ENCODE data around the gene MYH11.
"Not testable (repeated sequence)": the region's sequence is repeated elsewhere in the genome, so short reads cannot be mapped to it uniquely, and the experiment has no call there.

The MYH11 gene

DNA sequence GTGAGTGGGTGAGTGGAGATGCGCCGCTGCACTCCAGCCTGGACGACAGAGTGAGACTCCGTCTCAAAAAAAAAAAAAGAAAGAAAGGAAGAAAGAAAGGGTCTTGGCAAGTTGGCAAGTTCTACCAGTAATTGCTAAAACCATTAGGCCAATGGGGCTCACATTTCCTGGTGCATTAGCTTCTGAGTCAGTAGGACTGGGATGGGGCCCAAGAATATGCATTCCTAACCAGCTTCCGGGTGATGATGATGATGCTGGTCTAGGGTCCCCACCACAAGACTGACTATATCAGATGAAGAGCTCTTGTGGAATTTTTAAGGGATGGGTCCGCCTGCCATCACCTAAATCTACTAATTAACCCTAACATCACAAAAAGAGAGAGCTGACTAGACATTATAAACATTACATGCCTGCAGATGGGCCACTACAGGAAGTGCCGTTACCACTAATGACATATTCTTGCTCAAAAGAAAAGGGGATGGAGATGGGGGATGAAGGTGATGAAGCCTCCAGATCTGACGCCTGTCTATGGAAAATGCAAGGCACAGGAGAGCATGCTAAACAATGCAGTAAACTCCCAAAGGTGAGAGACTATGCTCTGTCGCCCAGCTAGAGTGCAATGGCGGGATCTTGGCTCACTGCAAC lies 13.1 kb downstream of the MYH11 start:
- no peak for ATAC-seq (ENCODE audit: low read depth)
- DNase-seq (ENCODE audit: low spot score in 2 of 2) = no peak
- no peaks in the 10 kb centered on the region for H3K4me1 Mint-ChIP-seq
- no peak overlapping the region for H3K4me3 Mint-ChIP-seq
- H3K27me3 Mint-ChIP-seq = peaks cover 3% of the 10 kb centered on the region
- H3K36me3 Mint-ChIP-seq = no peaks in the 10 kb centered on the region
- H3K27ac Mint-ChIP-seq = no peak overlapping the region
- H3K9me3 Mint-ChIP-seq = no peaks in the 10 kb centered on the region

DNA sequence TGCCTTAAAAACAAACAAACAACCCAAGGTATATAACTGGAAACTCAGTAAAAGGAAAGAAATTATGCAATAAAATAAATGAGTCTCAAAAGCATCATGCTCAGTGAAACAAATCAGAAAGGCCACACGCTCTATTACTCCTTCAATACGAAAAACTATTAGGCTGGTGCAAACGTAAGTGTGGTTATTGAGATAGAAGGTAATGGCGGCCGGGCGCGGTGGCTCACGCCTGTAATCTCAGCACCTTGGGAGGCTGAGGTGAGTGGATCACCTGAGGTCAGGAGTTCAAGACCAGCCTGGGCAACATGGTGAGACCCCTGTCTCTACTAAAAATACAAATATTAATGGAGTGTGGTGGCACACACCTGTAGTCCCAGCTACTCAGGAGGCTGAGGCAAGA lies 17.6 kb downstream of the MYH11 start:
- ATAC-seq (ENCODE audit: low read depth); H3K4me1 Mint-ChIP-seq; H3K4me3 Mint-ChIP-seq; H3K36me3 Mint-ChIP-seq; DNase-seq (ENCODE audit: low spot score in 2 of 2); H3K27me3 Mint-ChIP-seq; H3K9me3 Mint-ChIP-seq; H3K27ac Mint-ChIP-seq: not testable (repeated sequence)

DNA sequence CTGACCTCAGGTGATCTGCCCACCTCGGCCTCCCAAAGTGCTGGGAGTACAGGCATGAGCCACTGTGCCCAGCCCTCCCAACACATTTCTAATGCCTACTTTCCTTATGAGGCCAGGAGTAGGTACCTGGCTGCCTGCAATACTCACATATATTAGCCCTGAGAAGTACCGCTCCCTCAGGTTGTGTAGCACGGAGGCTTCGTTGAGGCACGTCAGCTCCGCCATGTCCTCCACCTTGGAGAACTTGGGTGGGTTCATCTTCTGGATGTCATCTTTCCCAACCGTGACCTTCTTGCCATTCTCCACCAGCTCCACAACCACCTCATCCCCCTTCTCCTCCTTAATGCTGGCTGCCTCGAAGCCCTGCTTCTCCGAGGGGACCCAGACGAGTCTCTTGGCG lies 19.1 kb downstream of the MYH11 start:
- DNase-seq (ENCODE audit: low spot score in 2 of 2) (no peak), ATAC-seq (ENCODE audit: low read depth) (no peak)
- Mint-ChIP-seq H3K4me3 (no peak overlapping the region), H3K27me3 (peaks cover 3% of the 10 kb centered on the region), H3K27ac (no peak overlapping the region), H3K4me1 (no peaks in the 10 kb centered on the region), H3K36me3 (no peaks in the 10 kb centered on the region), H3K9me3 (no peaks in the 10 kb centered on the region)

DNA sequence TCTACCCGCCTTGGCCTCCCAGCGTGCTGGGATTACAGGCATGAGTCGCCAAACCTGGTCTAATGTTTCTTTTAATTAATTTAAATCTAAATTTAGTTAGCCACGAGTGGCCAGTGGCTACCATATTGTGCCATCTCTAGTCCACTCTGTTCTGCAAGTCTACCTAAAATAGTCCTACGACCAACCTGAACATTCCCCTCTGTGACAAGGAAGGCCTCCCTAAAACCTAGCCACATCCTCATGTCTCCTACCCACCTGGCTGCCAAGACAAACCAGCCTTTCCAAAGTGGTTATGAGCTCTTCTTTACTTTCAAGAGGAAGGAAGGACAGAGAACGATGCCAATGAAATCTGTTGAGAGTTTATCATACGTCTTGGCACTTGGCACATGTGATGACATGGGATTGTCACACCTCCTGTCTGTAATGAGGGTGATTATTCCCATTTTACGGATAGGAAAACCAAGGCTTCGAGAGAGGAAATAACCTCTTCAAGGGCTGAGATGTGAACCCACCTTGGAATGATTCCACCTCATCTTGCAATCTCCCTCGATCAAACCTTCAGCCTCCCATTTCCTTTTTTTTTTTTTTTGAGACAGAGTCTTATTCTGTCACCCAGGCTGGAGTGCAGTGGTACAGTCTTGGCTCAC lies 19.7 kb downstream of the MYH11 start:
- ATAC-seq (ENCODE audit: low read depth) (no peak), DNase-seq (ENCODE audit: low spot score in 2 of 2) (no peak)
- no peaks in the 10 kb centered on the region for H3K9me3 Mint-ChIP-seq
- no peak overlapping the region for H3K4me3 Mint-ChIP-seq
- H3K4me1 Mint-ChIP-seq = no peaks in the 10 kb centered on the region
- no peaks in the 10 kb centered on the region for H3K36me3 Mint-ChIP-seq
- peaks cover 3% of the 10 kb centered on the region for H3K27me3 Mint-ChIP-seq
- H3K27ac Mint-ChIP-seq = no peak overlapping the region

DNA sequence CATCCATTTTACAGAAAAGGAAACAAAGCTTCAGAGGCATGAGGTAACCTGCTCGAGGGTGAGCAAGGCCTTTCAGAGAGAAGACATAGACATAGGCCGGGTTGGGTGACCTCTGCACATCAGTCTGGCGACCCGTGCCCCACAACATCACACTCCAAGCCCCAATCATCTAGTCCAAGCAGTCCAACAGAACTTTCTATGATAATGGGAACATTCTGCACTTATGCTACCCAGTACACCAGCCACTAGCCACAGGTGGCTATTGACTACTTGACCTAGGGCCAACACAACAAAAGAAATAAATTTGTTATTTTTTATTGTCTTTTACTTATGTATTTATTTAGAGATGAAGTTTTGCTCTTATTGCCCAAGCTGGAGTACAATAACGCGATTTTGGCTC lies 20.8 kb downstream of the MYH11 start:
- H3K9me3 Mint-ChIP-seq = no peaks in the 10 kb centered on the region
- peaks cover 3% of the 10 kb centered on the region for H3K27me3 Mint-ChIP-seq
- no peak overlapping the region for H3K4me3 Mint-ChIP-seq
- peaks cover 7% of the 10 kb centered on the region for H3K4me1 Mint-ChIP-seq
- ATAC-seq (ENCODE audit: low read depth) (no peak), DNase-seq (ENCODE audit: low spot score in 2 of 2) (no peak)
- no peaks in the 10 kb centered on the region for H3K36me3 Mint-ChIP-seq
- no peak overlapping the region for H3K27ac Mint-ChIP-seq

DNA sequence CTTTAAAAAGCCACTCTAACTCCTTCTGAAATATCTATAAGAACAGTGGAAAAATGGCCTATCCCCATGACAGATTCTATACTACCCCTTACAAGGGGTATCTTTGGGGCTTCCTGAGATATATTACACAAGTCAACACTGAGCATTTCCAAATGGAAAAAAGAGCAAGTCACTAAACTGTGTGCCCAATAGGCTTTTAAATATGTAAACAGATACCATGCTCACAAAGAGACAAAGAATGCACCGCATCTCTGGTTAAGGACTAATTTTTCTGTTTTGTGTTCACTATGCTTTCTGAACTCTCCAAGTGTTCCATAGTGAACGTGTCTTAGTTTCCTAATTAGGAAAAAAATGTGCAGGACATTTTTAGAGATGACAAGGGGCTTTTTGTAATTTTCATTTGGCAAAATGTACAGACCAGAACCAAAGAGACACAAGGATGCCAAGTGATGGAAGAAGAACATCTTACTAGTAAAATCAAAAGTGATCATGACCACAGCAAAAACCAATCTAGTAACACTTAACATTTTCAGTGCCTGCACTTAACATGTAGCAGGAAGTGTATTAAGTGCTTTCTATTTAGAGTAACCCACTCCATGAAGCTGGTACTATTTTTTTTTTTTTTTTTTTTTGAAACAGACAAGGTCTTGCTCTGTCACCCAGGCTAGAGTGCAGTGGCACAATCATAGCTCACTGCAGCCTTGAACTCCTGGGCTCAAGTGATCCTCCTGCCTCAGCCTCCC lies 21.5 kb downstream of the MYH11 start:
- Mint-ChIP-seq H3K36me3 (no peaks in the 10 kb centered on the region), H3K27ac (no peak overlapping the region)
- ATAC-seq (ENCODE audit: low read depth) = no peak

DNA sequence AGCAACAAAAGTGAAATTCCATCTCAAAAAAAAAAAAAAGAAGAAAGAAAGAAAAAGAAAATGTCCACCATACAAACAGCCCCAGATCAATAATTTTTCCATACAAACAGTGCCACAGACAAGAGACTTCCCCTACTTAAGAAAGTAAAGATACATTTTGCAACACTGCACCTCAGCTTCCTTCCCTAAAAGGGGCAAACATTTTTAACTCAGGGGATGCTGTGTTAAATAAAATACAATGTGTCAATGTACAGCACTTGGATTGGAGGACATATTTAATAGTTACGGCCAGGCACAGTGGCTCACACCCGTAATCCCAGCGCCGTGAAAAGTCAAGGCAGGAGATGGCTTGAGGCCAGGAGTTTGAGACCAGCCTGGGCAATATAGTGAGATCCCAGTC lies 22.3 kb downstream of the MYH11 start:
- H3K27me3 Mint-ChIP-seq = peaks cover 2% of the 10 kb centered on the region
- H3K4me3 Mint-ChIP-seq = no peak overlapping the region
- no peaks in the 10 kb centered on the region for H3K36me3 Mint-ChIP-seq
- H3K9me3 Mint-ChIP-seq = no peaks in the 10 kb centered on the region
- DNase-seq (ENCODE audit: low spot score in 2 of 2) (no peak), ATAC-seq (ENCODE audit: low read depth) (no peak)
- H3K27ac Mint-ChIP-seq = no peak overlapping the region
- H3K4me1 Mint-ChIP-seq = peaks cover 7% of the 10 kb centered on the region

More for the DNA sequence above, 21.5 kb downstream of the MYH11 start:
- Mint-ChIP-seq H3K9me3 (no peaks in the 10 kb centered on the region), H3K4me3 (no peak overlapping the region), H3K27me3 (peaks cover 3% of the 10 kb centered on the region), H3K4me1 (peaks cover 7% of the 10 kb centered on the region)
- DNase-seq (ENCODE audit: low spot score in 2 of 2) = no peak

DNA sequence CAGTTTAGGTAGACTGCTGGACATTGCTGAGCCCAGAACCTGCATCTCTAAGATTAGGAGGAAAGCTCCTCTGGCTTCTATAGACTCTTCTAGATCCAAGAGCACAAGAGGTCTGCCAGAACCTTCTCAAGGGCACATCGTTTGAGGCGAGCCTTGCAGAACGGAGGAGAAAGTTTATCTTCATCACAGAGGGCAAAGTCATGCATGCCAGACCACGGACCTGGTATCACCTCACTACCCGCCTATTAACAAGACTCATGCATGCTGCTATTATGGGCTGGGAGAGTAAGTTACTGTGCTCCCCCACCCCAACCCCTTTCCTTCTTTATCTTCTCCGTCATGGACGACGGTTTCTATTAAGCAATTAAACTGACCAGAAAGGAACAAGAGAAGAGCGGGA lies 23.3 kb downstream of the MYH11 start:
- Mint-ChIP-seq H3K4me1 (peaks cover 7% of the 10 kb centered on the region), H3K4me3 (no peak overlapping the region), H3K27ac (no peak overlapping the region), H3K9me3 (no peaks in the 10 kb centered on the region), H3K27me3 (peaks cover 2% of the 10 kb centered on the region), H3K36me3 (no peaks in the 10 kb centered on the region)
- ATAC-seq (ENCODE audit: low read depth) = no peak
- no peak for DNase-seq (ENCODE audit: low spot score in 2 of 2)

DNA sequence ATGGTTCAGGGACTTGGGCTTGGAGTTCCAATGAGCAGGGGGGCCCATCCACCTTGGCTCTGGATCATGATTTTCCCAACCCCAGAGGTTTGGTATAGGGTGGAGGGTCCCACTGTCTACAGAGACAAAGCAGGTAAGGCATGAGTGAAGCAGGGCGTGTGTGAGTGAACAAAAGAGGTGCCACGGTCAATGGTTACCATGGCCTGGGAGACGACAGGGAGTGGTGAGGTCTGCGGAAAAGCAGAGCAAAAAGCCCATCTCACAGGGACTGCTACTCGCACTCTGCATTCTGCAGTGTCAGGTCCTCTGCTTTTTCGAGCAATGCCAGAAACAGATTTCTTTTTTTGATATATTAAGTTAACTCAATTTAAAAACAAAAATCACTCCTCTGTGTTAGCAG lies 24.6 kb downstream of the MYH11 start:
- DNase-seq (ENCODE audit: low spot score in 2 of 2) = no peak
- no peaks in the 10 kb centered on the region for H3K36me3 Mint-ChIP-seq
- peaks cover 7% of the 10 kb centered on the region for H3K4me1 Mint-ChIP-seq
- ATAC-seq (ENCODE audit: low read depth) = no peak
- H3K27ac Mint-ChIP-seq = no peak overlapping the region
- H3K9me3 Mint-ChIP-seq = no peaks in the 10 kb centered on the region
- H3K4me3 Mint-ChIP-seq = no peak overlapping the region
- no peaks in the 10 kb centered on the region for H3K27me3 Mint-ChIP-seq

DNA sequence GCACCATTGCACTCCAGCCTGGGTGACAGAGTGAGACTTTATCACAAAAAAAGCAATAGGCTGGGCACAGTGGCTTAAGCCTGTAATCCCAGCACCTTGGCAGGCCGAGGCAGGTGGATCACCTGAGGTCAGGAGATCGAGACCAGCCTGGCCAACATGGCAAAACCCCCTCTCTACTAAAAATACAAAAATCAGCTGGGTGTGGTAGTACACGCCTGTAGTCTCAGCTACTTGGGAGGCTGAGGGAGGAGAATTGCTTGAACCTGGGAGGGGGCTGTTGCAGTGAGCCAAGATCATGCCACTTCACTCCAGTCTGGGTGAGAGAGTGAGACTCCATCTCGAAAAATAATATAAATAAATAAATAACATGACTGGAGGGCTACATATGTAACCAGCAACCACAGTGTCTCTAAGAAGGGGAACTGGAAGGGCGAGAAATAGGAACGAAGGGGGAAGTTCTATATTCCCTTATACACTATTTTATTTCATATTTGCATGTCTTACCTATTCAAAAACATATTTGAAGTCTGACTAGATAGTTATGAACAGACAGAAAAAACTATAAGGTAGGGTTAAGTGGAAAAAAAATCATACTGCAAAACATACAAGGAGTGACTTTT lies 25.9 kb downstream of the MYH11 start:
- no peaks in the 10 kb centered on the region for H3K36me3 Mint-ChIP-seq
- H3K9me3 Mint-ChIP-seq = no peaks in the 10 kb centered on the region
- DNase-seq (ENCODE audit: low spot score in 2 of 2) = no peak
- no peak overlapping the region for H3K27ac Mint-ChIP-seq
- H3K27me3 Mint-ChIP-seq = no peaks in the 10 kb centered on the region
- peaks cover 7% of the 10 kb centered on the region for H3K4me1 Mint-ChIP-seq
- H3K4me3 Mint-ChIP-seq = no peak overlapping the region
- ATAC-seq (ENCODE audit: low read depth) = peak; percentile 60

DNA sequence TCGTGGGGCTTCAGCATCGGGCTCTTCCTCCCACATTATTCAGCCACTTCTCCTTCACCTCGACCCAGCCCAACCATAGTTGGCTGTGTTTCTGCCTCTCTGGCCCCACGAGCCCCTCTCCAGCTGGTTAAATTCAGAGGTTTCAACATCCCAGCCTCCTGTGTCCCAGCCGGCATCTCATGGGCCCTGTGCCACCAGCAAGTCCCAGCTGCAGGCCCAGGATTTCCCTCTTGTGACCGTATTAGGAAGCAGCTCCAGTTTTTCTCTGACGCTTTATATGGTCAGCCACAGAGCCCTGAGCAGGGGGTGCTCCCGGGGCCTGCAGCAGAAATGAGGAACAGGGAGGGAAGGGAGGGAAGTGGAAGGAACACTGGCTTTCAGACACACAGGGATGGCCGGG lies 27.4 kb downstream of the MYH11 start:
- H3K4me1 Mint-ChIP-seq = peaks cover 7% of the 10 kb centered on the region
- no peak overlapping the region for H3K27ac Mint-ChIP-seq
- DNase-seq (ENCODE audit: low spot score in 2 of 2) (no peak), ATAC-seq (ENCODE audit: low read depth) (no peak)
- peaks cover 2% of the 10 kb centered on the region for H3K27me3 Mint-ChIP-seq
- H3K4me3 Mint-ChIP-seq = no peak overlapping the region
- H3K9me3 Mint-ChIP-seq = no peaks in the 10 kb centered on the region
- H3K36me3 Mint-ChIP-seq = no peaks in the 10 kb centered on the region

DNA sequence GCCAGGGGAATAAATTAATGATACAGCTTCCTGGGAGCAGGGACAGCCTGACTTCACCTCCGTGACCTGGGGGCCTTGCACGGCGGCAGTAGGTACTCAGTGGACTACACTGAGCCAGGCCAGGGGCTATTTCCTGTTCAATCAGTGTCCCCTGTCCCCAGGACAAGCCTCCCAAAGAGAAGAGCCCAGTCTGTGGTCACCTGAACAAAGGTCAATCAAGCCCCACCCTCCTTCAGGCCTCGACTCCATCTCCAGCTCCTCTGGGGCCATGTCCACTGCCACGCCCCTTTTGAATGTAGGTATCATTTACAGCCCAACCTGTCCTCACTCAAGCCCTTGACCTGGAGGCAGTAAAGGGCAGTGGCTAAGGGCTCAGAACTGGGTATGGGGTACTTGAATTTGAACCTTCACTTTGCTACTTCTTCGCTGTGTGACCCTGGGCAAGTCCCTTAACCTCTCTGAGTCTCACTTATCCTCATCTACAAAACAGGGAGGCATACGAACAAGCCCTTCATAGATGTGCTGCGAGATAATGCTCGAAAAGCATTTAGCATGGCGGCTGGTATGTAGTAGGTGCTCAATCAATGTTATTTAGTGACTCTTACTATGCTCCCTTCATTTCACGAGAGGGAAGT lies 29.0 kb downstream of the MYH11 start:
- Mint-ChIP-seq H3K27ac (no peak overlapping the region), H3K9me3 (no peaks in the 10 kb centered on the region), H3K4me1 (peaks cover 7% of the 10 kb centered on the region), H3K36me3 (no peaks in the 10 kb centered on the region), H3K4me3 (no peak overlapping the region), H3K27me3 (peaks cover 6% of the 10 kb centered on the region)
- ATAC-seq (ENCODE audit: low read depth) (no peak), DNase-seq (ENCODE audit: low spot score in 2 of 2) (no peak)

DNA sequence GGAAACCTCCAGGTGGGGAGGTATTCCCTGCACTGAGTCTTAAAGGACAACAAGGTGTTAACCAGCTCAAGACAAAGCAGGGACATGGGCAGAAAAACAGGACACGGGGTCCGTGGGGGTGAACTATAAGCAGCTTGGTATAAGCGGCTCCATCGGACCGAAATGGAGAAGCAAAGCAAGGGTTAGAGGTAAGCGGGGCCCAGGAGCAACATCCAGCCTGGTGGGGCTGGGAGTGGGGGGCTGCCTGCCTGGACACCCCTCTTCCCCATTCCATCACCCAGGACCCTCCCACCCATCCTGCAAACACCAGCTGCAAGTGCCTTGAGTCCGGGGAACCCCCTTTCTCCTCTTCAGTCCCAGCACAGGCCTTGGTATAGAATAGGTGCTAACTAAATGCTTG lies 29.5 kb downstream of the MYH11 start:
- H3K36me3 Mint-ChIP-seq = no peaks in the 10 kb centered on the region
- no peak for DNase-seq (ENCODE audit: low spot score in 2 of 2)
- no peaks in the 10 kb centered on the region for H3K9me3 Mint-ChIP-seq
- no peak overlapping the region for H3K27ac Mint-ChIP-seq
- H3K4me1 Mint-ChIP-seq = peaks cover 7% of the 10 kb centered on the region
- peaks cover 6% of the 10 kb centered on the region for H3K27me3 Mint-ChIP-seq
- no peak for ATAC-seq (ENCODE audit: low read depth)
- no peak overlapping the region for H3K4me3 Mint-ChIP-seq

DNA sequence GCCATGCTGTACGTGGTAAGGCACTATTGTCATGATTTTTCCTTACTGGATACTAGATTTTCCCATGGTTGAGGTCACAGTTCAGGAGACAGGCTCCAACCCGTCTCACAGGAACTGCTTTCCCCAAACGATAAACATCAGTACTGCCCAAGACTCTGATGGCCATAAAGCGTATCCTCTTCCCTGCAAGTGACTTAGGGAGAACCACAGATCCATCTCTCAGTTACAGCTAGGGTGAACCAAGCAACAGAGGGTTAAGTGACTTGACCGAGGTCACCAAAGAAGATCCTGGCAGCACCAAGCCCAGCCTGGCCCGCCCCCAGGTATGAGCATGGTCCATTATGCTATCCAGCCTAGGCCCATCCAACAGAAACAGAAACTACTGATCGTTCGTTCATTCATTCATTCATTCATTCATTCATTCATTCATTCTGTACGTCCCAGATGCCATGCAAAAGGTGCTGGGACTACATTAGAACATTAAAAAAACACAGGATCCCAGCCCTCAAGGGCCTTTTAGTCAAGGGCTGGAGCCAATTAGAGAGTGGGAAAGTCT lies 31.0 kb downstream of the MYH11 start:
- peaks cover 6% of the 10 kb centered on the region for H3K27me3 Mint-ChIP-seq

More for the DNA sequence above, 31.0 kb downstream of the MYH11 start:
- no peak for ATAC-seq (ENCODE audit: low read depth)
- Mint-ChIP-seq H3K36me3 (no peaks in the 10 kb centered on the region), H3K27ac (no peak overlapping the region), H3K4me3 (no peak overlapping the region), H3K4me1 (no peaks in the 10 kb centered on the region), H3K9me3 (no peaks in the 10 kb centered on the region)
- DNase-seq (ENCODE audit: low spot score in 2 of 2) = no peak
